Mucosa of stomach (tissue), 1 donor: Measurements from ENCODE around the gene HSPA6.
"Not testable (repeated sequence)": the region's sequence is repeated elsewhere in the genome, so short reads cannot be mapped to it uniquely, and the experiment has no call there.

ENCODE experiments used
- H3K27me3 ChIP-seq: one replicate; pipeline ENCODE4 v1.7.0; 2013; ENCODE audit warnings: mild to moderate bottlenecking, low read length; ENCODE audit not compliant: control insufficient read depth, insufficient read depth
- H3K36me3 ChIP-seq: one replicate; pipeline ENCODE4 v1.7.0; 2013; ENCODE audit warnings: low read length; ENCODE audit not compliant: control insufficient read depth, insufficient read depth
- H3K4me1 ChIP-seq: one replicate; pipeline ENCODE4 v1.7.0; 2013; ENCODE audit warnings: mild to moderate bottlenecking, low read length; ENCODE audit not compliant: control insufficient read depth, insufficient read depth
- H3K4me3 ChIP-seq: one replicate; pipeline ENCODE4 v1.7.0; 2013; ENCODE audit warnings: low read length
- H3K9ac ChIP-seq: one replicate; pipeline ENCODE4 v1.7.0; 2013; ENCODE audit warnings: mild to moderate bottlenecking, low read length, moderate library complexity
- H3K9me3 ChIP-seq: one replicate; pipeline ENCODE4 v1.7.0; 2013; ENCODE audit warnings: mild to moderate bottlenecking, low read length, moderate library complexity; ENCODE audit not compliant: control insufficient read depth
- donor health status: Pancreatic carcinoma.

HSPA6 gene

GRCh38 chr1:161560960-161561715 lies 36.8 kb downstream of the HSPA6 start:
- not testable (repeated sequence) for H3K4me1 ChIP-seq, H3K36me3 ChIP-seq, H3K4me3 ChIP-seq, H3K9ac ChIP-seq, H3K9me3 ChIP-seq, H3K27me3 ChIP-seq

- H3K4me1 ChIP-seq, H3K27me3 ChIP-seq, H3K4me3 ChIP-seq, H3K9ac ChIP-seq, H3K36me3 ChIP-seq, H3K9me3 ChIP-seq: not testable (repeated sequence)
Measured at GRCh38 chr1:161562441-161562840, 38.1 kb downstream of the HSPA6 start.

GRCh38 chr1:161563522-161563921 lies 39.2 kb downstream of the HSPA6 start:
- not testable (repeated sequence) for H3K9me3 ChIP-seq, H3K27me3 ChIP-seq, H3K4me3 ChIP-seq, H3K4me1 ChIP-seq, H3K36me3 ChIP-seq, H3K9ac ChIP-seq

- H3K36me3 ChIP-seq, H3K4me1 ChIP-seq, H3K27me3 ChIP-seq, H3K9ac ChIP-seq, H3K9me3 ChIP-seq, H3K4me3 ChIP-seq: not testable (repeated sequence)
Measured at GRCh38 chr1:161566602-161566960, 42.2 kb downstream of the HSPA6 start.

DNA sequence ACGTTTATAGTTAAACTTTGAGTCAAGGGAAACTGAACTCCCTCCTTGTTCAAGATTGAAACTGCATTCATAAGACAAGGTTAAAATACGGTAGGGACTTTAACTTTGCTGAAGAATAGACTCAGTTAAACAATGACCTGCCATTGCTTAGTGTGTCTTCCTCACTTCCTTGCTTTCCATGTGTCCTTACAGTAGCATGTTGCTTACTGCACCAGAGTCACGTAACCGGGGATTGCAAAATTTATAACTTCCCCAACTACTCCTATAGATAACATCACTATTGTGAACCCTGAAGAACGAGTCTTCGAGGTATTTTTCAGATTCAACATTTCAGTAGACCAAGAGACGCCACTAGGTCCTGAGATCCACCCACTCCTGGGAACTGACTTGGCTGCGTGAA lies 47.4 kb downstream of the HSPA6 start:
- not testable (repeated sequence) for H3K9me3 ChIP-seq, H3K4me1 ChIP-seq, H3K36me3 ChIP-seq, H3K4me3 ChIP-seq, H3K9ac ChIP-seq, H3K27me3 ChIP-seq
